SK-MEL-5 (cell line): ENCODE results near the gene RAET1E. TPM values are rescaled to one million over a fixed set of nuclear protein-coding genes. Genes with fewer than 3 reads are reported as not detected.
"Not testable (repeated sequence)": the region's sequence is repeated elsewhere in the genome, so short reads cannot be mapped to it uniquely, and the experiment has no call there.

ENCODE experiments used
- DNase-seq: peaks from one replicate; pipeline ENCODE4 v3.0.0-alpha.2; 2016; ENCODE audit warnings: low read depth, low spot score
- in situ Hi-C: cut with HindIII; loops from 2 replicates; pipeline ENCODE4 v1.10.0; 2016; ENCODE audit warnings: low sequenced_read_pairs, high pct_unique_total_duplicates, low pct_unique_long_range_greater_than_20kb
- polyA plus RNA-seq, 2 experiments: library from polyadenylated mRNA; depleted of rRNA; stranded (reverse); fragments of >200 nt; gene quantifications; 2 replicates each; pipeline ENCODE4 v1.2.3, GENCODE V29; 2015
- total RNA-seq: library from RNA; depleted of rRNA; stranded (reverse); fragments of >200 nt; shearing (Covaris generic); gene quantifications from 2 replicates; pipeline ENCODE4 v1.2.3, GENCODE V29; 2014; rRNA removed

RAET1E gene, protein sequence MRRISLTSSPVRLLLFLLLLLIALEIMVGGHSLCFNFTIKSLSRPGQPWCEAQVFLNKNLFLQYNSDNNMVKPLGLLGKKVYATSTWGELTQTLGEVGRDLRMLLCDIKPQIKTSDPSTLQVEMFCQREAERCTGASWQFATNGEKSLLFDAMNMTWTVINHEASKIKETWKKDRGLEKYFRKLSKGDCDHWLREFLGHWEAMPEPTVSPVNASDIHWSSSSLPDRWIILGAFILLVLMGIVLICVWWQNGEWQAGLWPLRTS
- total RNA-seq, result not detected in 2 replicates
- not detected in 2 replicates for polyA plus RNA-seq (2015; cell fraction: cytosol; rRNA removed)
- not detected in 2 replicates for polyA plus RNA-seq (2015; cell fraction: nucleus; rRNA removed)

DNA sequence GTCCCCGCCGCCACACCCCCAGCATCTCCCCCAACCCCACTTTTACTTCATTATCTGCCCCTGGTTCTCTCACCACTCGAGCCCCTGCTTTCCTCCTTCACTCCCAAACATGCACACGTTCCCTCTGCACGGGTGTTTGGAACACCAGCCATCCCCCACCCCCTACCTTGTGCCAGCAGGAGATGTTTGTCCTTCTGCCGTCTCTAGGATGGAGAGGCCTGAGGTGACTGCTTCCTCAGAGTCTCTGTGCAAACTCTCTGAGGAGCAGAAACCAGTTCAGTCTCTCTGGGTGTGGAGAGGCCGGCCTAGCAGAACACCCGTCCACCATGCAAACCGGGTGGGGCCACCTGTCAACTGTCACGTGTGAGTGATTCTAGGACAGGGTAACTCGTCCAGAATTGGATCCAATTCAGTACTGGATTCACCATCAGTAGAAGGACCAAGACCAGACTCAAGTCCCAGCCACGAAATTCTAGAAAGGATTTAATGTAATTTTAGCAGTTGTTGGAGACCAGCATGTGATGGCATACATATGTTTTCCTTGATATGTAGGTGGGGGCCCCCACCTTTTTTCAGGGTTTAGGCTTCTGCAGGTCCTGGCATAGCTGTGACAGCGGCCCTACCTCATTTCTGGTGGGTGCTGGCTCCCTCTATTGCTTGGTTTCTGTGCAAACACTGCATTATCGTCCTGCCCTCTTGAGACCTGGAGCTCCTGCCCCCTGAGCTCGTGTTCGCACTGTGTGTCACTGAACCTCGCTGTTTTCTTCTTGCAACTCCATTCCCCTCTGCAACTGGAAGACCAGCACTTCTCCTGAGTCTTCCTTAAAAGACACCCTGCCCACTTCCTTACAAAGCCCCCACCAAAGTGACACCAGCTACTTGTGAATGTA is at the start of gene RAET1E:
Gene RAET1E (minus strand): TSS at position 259 of the 890 bp plus-strand sequence. CDS start 7,212 bp downstream, outside the sequence.
- in situ Hi-C loops, result no loop called here
- no peak for DNase-seq

DNA sequence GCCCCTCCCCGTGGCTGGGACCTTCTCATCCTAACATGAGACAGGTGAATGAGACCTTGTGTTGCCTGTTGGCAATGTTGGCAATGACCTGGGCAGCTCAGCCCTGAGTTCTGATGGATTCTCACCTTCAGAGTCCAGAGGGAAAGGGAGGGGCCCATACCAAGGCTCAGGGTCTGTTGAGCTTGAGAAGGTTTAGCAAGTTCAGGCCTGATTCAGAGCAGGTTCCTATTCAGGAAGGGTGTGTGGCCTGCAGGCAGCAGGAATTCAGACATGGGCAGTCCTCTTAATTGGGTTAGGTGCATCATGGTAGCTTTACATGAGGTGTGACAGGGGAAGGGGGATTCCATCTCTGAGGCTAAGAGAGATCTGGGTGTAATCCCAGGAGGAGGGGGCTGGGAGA is 49.6 kb upstream of the RAET1E start:
- in situ Hi-C loops, DNase-seq: not testable (repeated sequence)

DNA sequence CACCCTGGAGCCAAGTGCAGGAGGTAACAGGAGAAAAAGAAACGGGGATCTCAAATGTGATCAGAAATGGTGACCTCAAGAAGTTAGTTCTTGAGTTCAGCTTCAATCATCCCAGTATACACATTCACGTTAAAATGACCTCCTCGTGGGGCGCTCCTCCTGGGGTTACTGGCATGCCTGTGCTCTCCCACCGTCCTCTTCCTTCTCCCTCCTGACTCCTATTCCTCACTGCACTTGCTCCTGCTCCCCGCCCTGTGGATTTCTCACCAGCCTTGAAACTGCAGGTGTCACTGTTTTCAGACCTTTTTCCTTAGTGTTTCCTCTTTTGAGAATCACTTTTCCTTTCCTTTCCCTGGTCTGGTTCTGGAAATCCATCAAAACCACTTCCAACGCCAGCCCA is 48.7 kb upstream of the RAET1E start:
- in situ Hi-C loops, DNase-seq: not testable (repeated sequence)

DNA sequence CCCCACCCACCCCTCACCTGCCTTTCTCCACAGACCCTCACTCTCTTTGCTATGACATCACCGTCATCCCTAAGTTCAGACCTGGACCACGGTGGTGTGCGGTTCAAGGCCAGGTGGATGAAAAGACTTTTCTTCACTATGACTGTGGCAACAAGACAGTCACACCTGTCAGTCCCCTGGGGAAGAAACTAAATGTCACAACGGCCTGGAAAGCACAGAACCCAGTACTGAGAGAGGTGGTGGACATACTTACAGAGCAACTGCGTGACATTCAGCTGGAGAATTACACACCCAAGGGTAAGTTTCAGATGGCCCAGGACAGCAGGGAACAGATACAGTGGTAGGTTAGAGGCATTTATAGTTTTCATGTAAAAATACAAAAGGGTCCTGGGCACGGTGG is 47.4 kb upstream of the RAET1E start:
- in situ Hi-C loops, DNase-seq: not testable (repeated sequence)

DNA sequence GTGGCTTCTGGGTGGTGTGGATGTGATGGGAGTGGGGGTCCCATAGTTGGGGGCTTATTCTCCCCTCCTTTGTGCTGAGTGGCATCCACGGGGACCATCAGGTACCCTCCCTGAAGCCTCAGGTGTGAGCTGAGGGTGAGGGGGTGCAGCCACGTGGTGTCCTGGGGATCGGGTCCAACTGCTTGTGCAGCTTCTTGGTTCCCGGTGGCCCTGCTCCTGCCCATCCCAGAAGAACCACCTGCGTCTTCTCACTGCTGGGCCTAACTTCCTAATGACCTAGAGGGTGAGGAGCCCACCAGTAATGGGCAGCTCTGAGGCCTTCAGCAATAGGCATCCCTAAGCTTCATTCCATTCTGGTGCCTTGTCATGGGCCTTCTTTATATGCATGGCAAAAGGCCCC is 45.4 kb upstream of the RAET1E start:
- in situ Hi-C loops, DNase-seq: not testable (repeated sequence)

DNA sequence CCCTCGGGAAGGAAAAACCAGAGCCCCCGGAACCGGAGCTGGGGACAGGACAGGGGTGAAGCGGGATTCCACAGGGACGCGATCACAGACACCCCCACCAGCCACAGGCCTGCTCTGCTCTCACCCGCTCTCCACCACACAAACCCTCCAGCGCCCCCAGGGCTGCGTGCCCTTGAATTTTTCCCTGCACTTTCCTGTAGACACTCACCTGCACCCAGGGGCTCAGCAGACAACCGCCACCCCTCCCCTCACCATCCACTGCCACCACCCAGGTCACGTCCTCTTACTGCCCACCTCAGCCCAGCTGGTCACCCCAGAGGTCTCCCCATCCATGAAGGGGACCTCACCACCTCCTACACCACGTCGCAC is 44.5 kb upstream of the RAET1E start:
- DNase-seq, result no peak
- in situ Hi-C loops, result no loop called here

DNA sequence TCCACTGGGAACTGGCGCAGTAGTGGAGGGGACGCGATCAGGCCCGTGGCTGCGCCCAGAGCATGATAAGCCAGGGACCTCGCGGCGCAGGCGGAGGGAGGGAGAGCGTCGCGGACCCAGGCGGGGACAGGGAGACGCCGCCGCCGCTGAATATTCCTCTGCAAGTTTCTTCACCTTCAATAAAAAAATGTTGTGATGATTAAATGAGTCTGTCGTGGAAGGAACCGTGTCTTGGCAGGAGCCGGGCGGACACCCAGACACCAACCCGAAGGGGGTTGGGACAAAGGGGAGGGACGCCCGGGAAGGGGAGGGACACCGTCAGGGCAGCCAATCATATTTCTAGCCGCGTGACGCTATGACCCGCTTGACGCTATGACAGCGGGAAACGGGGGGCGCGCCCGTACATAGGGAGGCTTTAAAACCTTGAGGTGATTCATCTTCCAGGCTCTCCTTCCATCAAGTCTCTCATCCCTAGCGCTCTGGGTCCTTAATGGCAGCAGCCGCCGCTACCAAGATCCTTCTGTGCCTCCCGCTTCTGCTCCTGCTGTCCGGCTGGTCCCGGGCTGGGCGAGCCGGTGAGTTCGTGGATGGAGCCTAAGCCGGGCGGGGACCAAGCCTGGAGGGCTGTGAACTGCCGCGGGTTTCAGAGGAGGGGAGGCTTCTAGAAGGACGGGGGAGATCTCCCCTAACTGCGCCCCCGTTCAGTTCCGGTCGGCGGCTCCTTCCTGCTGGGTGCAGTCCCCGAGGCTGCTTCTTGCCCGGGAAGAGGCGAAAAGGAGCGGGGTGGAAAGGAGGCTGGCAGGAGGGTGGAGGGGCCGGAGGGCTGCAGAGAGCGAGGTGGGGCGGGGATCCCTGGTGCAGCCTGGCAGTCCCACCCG is 43.9 kb upstream of the RAET1E start, which contains the start of gene ULBP2:
Gene ULBP2 (plus strand): TSS at position 432 of the 878 bp plus-strand sequence. CDS start 59 bp downstream, at position 491.
- in situ Hi-C loops, result no loop called here
- peak; percentile 63 for DNase-seq

DNA sequence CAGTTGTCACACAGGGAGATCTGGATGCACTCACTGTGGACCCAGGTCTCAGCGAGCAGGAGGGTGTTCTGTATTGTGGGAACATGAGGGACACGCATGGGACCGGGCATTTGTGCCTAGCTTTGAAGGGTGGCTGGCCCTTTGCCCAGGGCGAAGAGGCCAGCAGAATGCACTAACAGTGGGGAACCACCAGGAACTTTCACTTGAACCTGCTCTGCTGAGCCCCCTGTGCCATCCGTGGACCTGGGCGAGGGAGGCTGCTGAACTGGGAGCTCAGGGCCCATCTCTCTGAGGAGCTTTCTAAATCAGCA is 42.7 kb upstream of the RAET1E start:
- in situ Hi-C loops, result no loop called here
- DNase-seq, result no peak

DNA sequence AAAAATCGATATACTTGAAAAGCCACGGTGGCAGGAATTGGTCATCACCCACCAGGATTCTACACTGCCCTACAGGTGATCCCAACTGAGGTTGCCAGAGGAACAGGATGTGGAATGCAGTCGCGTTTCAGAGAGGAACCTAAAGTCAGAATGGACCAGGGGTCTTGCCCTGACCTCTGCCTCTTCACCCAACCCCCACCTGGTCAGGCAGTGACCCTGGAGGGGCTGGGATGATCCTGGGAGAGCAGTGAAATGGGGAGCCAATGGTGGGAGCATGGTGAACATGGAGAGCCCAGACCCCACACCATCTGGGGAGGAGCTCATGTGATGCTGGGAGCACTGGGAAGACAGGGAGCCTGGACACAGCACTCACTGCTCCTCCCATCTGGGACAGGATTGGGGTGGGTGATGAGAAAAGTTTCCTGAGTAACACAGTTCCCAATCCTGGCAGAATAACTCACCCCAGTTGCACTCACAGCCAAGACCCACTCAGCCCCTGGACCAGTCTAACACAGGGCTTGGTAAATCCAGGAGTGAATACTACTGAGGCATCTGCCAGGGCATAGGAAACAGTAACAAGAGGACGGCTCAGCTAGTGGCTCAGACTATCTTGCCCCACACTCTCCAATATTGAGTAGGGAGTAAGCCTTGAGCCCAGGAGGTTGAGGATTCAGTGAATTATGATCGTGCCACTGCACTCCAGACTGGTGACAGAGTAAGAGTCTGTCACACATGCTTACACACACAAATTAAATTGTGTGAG is 42.2 kb upstream of the RAET1E start:
- in situ Hi-C loops, result no loop called here
- DNase-seq, result no peak

DNA sequence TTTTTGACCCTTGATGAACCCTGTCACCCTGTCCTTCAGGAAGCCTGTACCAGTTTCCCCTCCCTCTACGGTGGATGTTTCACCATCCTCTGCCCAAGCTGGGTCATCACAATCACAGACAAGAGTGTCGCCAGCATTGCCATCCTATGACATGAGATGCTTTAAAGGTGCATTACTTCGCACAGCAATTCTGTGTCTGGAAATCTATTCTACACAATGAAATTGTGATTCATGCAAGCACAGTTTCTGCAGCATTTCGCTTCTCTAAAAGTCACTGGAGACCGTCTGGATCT is 41.4 kb upstream of the RAET1E start:
- no peak for DNase-seq
- in situ Hi-C loops, result no loop called here

DNA sequence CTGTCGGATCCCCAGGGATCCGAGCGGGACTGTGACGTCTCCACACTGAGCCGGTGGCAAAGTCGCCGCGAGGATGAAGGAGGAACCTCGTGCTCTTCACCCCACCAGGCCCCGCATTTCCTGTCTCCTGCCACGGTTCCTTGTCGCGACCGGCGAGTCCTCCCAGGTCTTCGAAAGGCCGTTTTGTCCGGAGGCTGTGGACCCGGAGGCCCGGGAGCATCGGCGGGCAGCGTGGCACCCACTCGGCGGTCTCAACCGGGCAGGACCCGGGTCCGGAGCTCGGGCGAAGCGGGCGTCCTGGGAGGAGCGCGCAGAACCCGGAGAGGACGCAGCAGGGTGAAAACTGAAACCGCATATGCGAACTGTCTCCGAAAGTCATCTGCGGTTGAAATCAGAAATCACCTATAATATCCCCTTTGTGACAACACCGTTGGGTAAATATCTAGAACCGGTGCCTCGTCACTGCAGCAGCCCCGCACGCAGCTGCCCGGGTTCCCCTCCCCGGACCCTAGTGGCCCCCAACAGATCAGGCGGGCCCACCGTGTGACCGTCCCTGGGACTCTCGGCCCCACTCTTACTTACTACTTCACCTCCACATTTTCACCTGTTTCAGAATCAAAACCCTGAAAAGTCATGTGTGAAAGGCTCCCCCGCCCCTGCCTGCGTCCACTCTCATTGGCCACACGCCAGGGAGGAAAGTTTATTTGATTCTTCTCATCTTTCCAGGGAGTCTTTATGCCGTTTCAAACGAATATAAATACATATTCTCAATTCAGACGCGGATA is 40.9 kb upstream of the RAET1E start:
- in situ Hi-C loops, result no loop called here
- no peak for DNase-seq

DNA sequence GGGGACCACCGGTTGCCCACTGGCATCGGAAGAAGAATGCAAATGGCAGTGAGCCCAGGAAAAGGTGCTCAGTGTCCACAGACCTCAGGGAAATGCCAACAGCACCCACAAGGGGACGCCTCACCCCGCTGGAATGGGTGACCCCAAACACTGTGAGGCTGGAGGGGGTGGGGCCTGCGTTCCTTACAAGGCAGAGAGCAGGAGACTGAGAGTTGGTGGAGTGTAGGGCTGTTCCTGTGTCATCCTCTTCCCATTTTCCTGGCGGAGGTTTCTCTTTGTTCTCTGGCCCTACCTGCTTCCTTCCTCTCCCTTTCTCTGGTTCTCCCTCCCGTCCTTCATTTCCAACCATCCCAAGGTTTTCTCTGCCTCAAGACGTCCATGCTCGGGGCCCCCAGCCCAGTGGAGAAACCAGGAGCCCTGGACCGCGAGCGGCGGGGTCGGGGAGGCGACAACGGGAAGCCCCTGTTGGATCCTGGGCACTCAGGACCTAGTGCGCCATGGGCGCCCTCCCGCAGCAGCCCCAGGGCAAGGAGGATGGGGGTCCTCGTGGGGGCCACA is 40.2 kb upstream of the RAET1E start:
- in situ Hi-C loops, DNase-seq: not testable (repeated sequence)

DNA sequence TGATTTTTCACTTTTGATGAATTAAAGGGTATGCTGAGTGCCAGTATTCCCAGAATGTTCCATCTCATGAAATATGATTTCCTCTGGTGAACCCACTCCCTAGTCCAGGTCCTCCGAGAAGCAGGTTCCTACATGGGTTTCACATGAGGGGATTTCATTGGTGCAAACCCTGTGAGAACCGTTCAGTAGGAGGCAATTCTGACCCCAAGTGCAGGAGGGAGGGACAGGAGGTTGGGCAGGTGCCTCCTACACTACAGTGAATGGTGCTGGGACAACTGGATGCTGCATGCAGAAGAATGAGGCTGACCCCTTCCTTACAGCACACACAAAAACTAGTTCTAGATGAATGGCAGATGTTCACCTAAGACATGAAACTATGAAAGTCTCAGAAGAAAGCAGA is 38.8 kb upstream of the RAET1E start:
- in situ Hi-C loops, result no loop called here
- no peak for DNase-seq

DNA sequence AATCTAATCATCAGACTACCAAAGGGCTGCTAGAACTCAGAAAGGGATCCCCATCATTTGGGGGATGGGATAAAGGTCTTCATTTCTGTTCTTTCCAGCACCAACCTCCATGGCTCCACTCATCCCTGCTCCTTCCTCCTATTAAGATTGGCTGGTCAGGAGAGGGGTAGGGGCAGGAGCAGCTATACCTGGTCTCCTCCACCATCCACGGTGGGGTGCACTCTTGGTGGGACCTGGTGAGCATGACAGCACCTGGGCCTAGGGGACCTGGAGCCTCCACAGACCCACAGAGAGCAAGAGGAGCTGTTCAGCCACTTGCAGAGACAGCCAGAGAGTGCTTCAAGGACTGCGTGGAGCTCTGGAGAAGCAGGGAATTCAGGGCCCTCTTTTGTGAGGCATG is 37.8 kb upstream of the RAET1E start:
- no peak for DNase-seq
- in situ Hi-C loops, result no loop called here

DNA sequence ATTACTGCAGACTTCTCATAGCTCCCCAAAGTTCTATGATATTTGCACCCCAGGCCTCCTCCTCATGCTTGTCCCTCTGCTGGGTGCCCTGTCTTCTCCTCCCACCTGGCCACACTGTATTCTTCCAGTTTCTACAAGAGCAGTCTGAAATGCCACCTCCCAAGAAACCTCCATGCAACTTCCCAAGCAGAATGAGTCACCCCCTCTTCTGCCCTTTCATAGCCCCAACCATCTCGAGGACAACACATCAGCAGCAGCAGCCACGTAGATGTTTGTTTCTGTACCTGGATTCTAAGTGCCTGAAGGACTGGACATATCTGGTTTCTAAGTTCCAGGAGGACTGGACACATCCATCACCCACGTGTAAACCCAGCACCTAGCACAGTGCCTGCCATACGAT is 37.3 kb upstream of the RAET1E start:
- no peak for DNase-seq
- in situ Hi-C loops, result no loop called here
